Neural cell (in vitro differentiated cells): ENCODE results near the gene SCN2A. TPM values are rescaled to one million over a fixed set of nuclear protein-coding genes. Genes with fewer than 3 reads are reported as not detected.

ENCODE experiments used
- H2AFZ ChIP-seq: fragments of 200-600, 300-800 bp; sonication (generic), shearing (Covaris generic); 2 replicates; pipeline ENCODE4 v1.6.0; 2014; ENCODE audit warnings: low read depth, mild to moderate bottlenecking, antibody characterized with exemption, low read length, moderate library complexity
- H3F3A ChIP-seq: fragments of 200-600 bp; shearing (Covaris generic); 2 replicates; pipeline ENCODE4 v1.6.1; 2016; ENCODE audit warnings: mild to moderate bottlenecking, moderate library complexity, mixed read lengths, antibody characterized with exemption, low read length; ENCODE audit not compliant: insufficient read depth, poor library complexity, severe bottlenecking
- H3K27ac ChIP-seq: fragments of 200-600, 300-800 bp; sonication (generic), shearing (Covaris generic); 2 replicates; pipeline ENCODE4 v1.5.1; 2014; ENCODE audit warnings: mild to moderate bottlenecking, low read length, moderate library complexity
- H3K27me3 ChIP-seq: fragments of 300-800, 200-600 bp; sonication (generic), shearing (Covaris generic); 2 replicates; pipeline ENCODE4 v1.6.0; 2014; ENCODE audit warnings: mild to moderate bottlenecking, low read depth, low read length, moderate library complexity; ENCODE audit not compliant: insufficient read depth
- H3K36me3 ChIP-seq: fragments of 300-800, 200-600 bp; sonication (generic), shearing (Covaris generic); 2 replicates; pipeline ENCODE4 v1.5.1; 2014; ENCODE audit warnings: mild to moderate bottlenecking, antibody characterized with exemption, low read length, moderate library complexity; ENCODE audit not compliant: insufficient read depth
- H3K4me2 ChIP-seq: fragments of 300-800, 200-600 bp; sonication (generic), shearing (Covaris generic); 2 replicates; pipeline ENCODE4 v1.6.0; 2014; ENCODE audit warnings: mild to moderate bottlenecking, low read length
- H3K4me3 ChIP-seq: fragments of 300-800, 200-600 bp; sonication (generic), shearing (Covaris generic); 2 replicates; pipeline ENCODE4 v1.5.1; 2014; ENCODE audit warnings: mild to moderate bottlenecking, low read length, moderate library complexity
- H3K79me2 ChIP-seq: fragments of 200-600 bp; shearing (Covaris generic); replicated peaks from 2 replicates; pipeline ENCODE4 v1.6.0; 2014; ENCODE audit warnings: mild to moderate bottlenecking, low read length, moderate library complexity; ENCODE audit not compliant: insufficient read depth
- H3K9ac ChIP-seq: fragments of 300-800, 200-600 bp; sonication (generic), shearing (Covaris generic); 2 replicates; pipeline ENCODE4 v1.6.1; 2016; ENCODE audit warnings: mild to moderate bottlenecking, low read length, mixed read lengths
- H3K9me2 ChIP-seq: fragments of 200-600 bp; shearing (Covaris generic); 2 replicates; pipeline ENCODE4 v1.6.1; 2016; ENCODE audit warnings: mild to moderate bottlenecking, low read length, mixed read lengths; ENCODE audit not compliant: insufficient read depth
- H3K9me3 ChIP-seq: fragments of 200-600, 300-800 bp; sonication (generic), shearing (Covaris generic); 2 replicates; pipeline ENCODE4 v1.6.1; 2016; ENCODE audit warnings: mild to moderate bottlenecking, mixed run types, low read length, moderate library complexity, mixed read lengths
- H4K20me1 ChIP-seq: fragments of 200-600 bp; shearing (Covaris generic); 2 replicates; pipeline ENCODE4 v1.6.1; 2016; ENCODE audit warnings: mild to moderate bottlenecking, mixed run types; ENCODE audit not compliant: insufficient read depth
- CTCF ChIP-seq: fragments of 450-650 bp; IDR thresholded peaks from 2 replicates; pipeline ENCODE4 v1.5.1; 2014; ENCODE audit warnings: antibody characterized with exemption, mild to moderate bottlenecking, moderate library complexity; ENCODE audit not compliant: poor library complexity, severe bottlenecking
- EP300 ChIP-seq: fragments of 450-650 bp; conservative IDR thresholded peaks from 2 replicates; pipeline ENCODE4 v1.6.1; 2014; ENCODE audit warnings: antibody characterized with exemption, mild to moderate bottlenecking, moderate library complexity; ENCODE audit not compliant: poor library complexity, severe bottlenecking
- EZH2 ChIP-seq: fragments of 200-600, 300-800 bp; shearing (Covaris generic), sonication (generic); IDR thresholded peaks from 2 replicates; pipeline ENCODE4 v1.6.1; 2014; ENCODE audit warnings: antibody characterized with exemption, low read length, borderline replicate concordance, mild to moderate bottlenecking; ENCODE audit not compliant: insufficient read depth, poor library complexity, severe bottlenecking
- MXI1 ChIP-seq: fragments of 450-650 bp; conservative IDR thresholded peaks from 2 replicates; pipeline ENCODE4 v1.6.1; 2014; ENCODE audit warnings: antibody characterized with exemption, mild to moderate bottlenecking; ENCODE audit not compliant: poor library complexity, severe bottlenecking
- POLR2AphosphoS5 ChIP-seq: IDR thresholded peaks from 2 replicates; pipeline ENCODE4 v1.6.1; 2012
- RAD21 ChIP-seq: fragments of 450-650 bp; conservative IDR thresholded peaks from 2 replicates; pipeline ENCODE4 v1.6.1; 2014; ENCODE audit warnings: antibody characterized with exemption, mild to moderate bottlenecking, moderate library complexity
- SMC3 ChIP-seq: fragments of 450-650 bp; conservative IDR thresholded peaks from 2 replicates; pipeline ENCODE4 v1.6.1; 2014; ENCODE audit warnings: antibody characterized with exemption, mild to moderate bottlenecking, moderate library complexity; ENCODE audit not compliant: poor library complexity
- TAF1 ChIP-seq: IDR thresholded peaks from 2 replicates; pipeline ENCODE4 v1.6.1; 2012; ENCODE audit warnings: low read depth
- polyA plus RNA-seq: library from polyadenylated mRNA; depleted of rRNA; stranded (reverse); fragments of >200 nt; gene quantifications from 2 replicates; pipeline ENCODE4 v1.2.3, GENCODE V29; 2014
- TF ChIP-seq, protein P1 (sequence below): IDR thresholded peaks from 2 replicates; pipeline ENCODE4 v1.6.1; 2012; ENCODE audit warnings: borderline replicate concordance

SCN2A gene
- polyA plus RNA-seq, 1 donor from 2014 or later = 57.4 TPM

GRCh38 chr2:165369898-165370296 is 130.7 kb downstream of the SCN2A start:
- Histone ChIP-seq H3K9me2 (peaks cover 4% of the 10 kb centered on the region), H3K4me2 (no peak overlapping the region), H3K9ac (no peak overlapping the region), H2AFZ (no peak overlapping the region), H3K4me3 (no peak overlapping the region), H3K9me3 (no peaks in the 10 kb centered on the region), H3K36me3 (peaks cover 11% of the 10 kb centered on the region), H3K27ac (no peak overlapping the region), H3K27me3 (no peaks in the 10 kb centered on the region), H3K79me2 (no peaks in the 10 kb centered on the region), H3F3A (no peaks in the 10 kb centered on the region), H4K20me1 (no peaks in the 10 kb centered on the region)
- no peak for TF ChIP-seq MXI1
- TF ChIP-seq EZH2 = no peak
- TF ChIP-seq TAF1 = no peak
- no peak for TF ChIP-seq RAD21
- TF ChIP-seq EP300 = no peak
- TF ChIP-seq POLR2AphosphoS5 = no peak
- TF ChIP-seq SMC3 = no peak
- TF ChIP-seq, protein P1, sequence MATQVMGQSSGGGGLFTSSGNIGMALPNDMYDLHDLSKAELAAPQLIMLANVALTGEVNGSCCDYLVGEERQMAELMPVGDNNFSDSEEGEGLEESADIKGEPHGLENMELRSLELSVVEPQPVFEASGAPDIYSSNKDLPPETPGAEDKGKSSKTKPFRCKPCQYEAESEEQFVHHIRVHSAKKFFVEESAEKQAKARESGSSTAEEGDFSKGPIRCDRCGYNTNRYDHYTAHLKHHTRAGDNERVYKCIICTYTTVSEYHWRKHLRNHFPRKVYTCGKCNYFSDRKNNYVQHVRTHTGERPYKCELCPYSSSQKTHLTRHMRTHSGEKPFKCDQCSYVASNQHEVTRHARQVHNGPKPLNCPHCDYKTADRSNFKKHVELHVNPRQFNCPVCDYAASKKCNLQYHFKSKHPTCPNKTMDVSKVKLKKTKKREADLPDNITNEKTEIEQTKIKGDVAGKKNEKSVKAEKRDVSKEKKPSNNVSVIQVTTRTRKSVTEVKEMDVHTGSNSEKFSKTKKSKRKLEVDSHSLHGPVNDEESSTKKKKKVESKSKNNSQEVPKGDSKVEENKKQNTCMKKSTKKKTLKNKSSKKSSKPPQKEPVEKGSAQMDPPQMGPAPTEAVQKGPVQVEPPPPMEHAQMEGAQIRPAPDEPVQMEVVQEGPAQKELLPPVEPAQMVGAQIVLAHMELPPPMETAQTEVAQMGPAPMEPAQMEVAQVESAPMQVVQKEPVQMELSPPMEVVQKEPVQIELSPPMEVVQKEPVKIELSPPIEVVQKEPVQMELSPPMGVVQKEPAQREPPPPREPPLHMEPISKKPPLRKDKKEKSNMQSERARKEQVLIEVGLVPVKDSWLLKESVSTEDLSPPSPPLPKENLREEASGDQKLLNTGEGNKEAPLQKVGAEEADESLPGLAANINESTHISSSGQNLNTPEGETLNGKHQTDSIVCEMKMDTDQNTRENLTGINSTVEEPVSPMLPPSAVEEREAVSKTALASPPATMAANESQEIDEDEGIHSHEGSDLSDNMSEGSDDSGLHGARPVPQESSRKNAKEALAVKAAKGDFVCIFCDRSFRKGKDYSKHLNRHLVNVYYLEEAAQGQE = no peak
- no peak for TF ChIP-seq CTCF

- Histone ChIP-seq H4K20me1 (no peaks in the 10 kb centered on the region), H3K4me2 (no peak overlapping the region), H3F3A (no peaks in the 10 kb centered on the region), H3K9me3 (no peaks in the 10 kb centered on the region), H3K27ac (no peak overlapping the region), H3K9ac (no peak overlapping the region), H3K4me3 (no peak overlapping the region), H3K79me2 (no peaks in the 10 kb centered on the region), H3K27me3 (no peaks in the 10 kb centered on the region), H3K36me3 (peaks cover 7% of the 10 kb centered on the region), H2AFZ (no peak overlapping the region), H3K9me2 (peaks cover 4% of the 10 kb centered on the region)
- no peak for TF ChIP-seq MXI1
These were observed 132.1 kb downstream of the SCN2A start for GRCh38 chr2:165371356-165371755.
